AG10803 (cell line): ENCODE data around the gene PPP2R2C.
A peak's percentile ranks its signal among the peaks of the same experiment; 100 is the strongest.

Experiments used
- DNase-seq: peaks from one replicate; pipeline ENCODE4 v3.0.0; 2010; ENCODE audit warnings: low read depth
- H3K4me3 ChIP-seq: 2 replicates; pipeline ENCODE4 v1.5.1; 2011; ENCODE audit warnings: mild to moderate bottlenecking, low read length, control low read depth
- TF ChIP-seq, protein P1 (sequence below): conservative IDR thresholded peaks from 2 replicates; pipeline ENCODE4 v1.5.1; 2011; ENCODE audit warnings: mild to moderate bottlenecking, low read length, control low read depth, inconsistent platforms

The PPP2R2C gene

GRCh38 chr4:6474053-6474568, 1.7 kb upstream of the PPP2R2C start:
- no peak for DNase-seq
- H3K4me3 ChIP-seq, result no peak overlapping the region
- TF ChIP-seq, protein P1, sequence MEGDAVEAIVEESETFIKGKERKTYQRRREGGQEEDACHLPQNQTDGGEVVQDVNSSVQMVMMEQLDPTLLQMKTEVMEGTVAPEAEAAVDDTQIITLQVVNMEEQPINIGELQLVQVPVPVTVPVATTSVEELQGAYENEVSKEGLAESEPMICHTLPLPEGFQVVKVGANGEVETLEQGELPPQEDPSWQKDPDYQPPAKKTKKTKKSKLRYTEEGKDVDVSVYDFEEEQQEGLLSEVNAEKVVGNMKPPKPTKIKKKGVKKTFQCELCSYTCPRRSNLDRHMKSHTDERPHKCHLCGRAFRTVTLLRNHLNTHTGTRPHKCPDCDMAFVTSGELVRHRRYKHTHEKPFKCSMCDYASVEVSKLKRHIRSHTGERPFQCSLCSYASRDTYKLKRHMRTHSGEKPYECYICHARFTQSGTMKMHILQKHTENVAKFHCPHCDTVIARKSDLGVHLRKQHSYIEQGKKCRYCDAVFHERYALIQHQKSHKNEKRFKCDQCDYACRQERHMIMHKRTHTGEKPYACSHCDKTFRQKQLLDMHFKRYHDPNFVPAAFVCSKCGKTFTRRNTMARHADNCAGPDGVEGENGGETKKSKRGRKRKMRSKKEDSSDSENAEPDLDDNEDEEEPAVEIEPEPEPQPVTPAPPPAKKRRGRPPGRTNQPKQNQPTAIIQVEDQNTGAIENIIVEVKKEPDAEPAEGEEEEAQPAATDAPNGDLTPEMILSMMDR, result peak; percentile 8; the same call in 1 of the 2 replicates

- TF ChIP-seq, protein P1, result no peak
- DNase-seq, result no peak
- H3K4me3 ChIP-seq, result no peak overlapping the region
Measured at GRCh38 chr4:6473264-6474052, 1.0 kb upstream of the PPP2R2C start.

DNA sequence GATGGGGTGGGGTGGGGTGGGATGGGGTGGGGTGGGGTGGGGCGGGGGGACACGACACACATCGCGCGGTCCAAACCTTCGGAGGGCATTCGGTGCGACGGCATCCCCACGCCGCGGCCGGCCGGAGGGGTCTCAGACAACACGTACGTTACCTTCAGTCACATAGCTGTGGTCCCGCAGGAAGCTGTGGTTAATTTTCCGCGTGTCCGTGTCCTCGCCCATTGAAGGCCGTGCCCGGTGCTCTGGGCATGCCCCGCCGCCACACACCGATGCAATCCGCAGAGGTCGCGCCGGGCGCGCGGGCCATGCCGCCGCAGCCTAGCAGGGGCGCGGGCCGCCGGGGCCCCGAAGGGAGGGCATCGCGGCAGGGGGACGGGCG, 417 bp downstream of the PPP2R2C start:
- H3K4me3 ChIP-seq, result no peak overlapping the region
- TF ChIP-seq, protein P1, result no peak
- DNase-seq, result no peak

DNA sequence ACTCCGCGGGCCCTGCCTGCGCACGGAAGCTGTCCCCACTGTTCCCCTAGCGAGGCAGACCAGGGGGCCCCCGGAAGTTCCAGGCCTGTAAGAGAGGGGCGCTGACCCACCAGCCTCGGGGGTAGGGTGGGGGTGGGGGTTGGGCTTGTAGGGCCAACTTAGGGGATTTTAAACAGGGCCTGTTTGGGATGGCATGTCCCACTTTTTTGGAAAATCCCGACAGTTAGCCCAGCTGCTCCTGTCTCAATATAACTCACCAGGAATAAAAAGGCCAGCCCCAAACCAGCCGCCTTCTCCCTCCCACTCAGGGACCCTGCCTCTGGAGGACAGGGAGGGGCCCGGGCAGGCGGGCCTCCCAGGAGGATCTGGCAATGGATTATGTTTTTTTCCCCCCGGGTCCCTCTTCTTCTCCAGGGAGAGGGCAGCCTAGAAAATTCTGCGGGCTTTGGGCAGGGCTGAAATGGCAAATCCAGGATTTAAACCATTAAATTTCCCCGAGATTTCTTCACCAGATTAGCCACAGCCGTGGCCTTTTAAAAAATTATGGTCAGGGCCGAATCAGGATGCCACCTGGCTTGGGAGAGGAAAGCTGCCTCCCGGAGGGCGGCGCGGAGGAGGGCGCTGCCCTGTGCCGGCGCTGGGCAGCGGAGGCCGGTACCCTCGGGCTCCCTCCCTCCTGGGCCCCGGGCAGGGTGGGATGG, 957 bp downstream of the PPP2R2C start:
- no peak overlapping the region for H3K4me3 ChIP-seq
- TF ChIP-seq, protein P1, result no peak
- DNase-seq, result no peak

DNA sequence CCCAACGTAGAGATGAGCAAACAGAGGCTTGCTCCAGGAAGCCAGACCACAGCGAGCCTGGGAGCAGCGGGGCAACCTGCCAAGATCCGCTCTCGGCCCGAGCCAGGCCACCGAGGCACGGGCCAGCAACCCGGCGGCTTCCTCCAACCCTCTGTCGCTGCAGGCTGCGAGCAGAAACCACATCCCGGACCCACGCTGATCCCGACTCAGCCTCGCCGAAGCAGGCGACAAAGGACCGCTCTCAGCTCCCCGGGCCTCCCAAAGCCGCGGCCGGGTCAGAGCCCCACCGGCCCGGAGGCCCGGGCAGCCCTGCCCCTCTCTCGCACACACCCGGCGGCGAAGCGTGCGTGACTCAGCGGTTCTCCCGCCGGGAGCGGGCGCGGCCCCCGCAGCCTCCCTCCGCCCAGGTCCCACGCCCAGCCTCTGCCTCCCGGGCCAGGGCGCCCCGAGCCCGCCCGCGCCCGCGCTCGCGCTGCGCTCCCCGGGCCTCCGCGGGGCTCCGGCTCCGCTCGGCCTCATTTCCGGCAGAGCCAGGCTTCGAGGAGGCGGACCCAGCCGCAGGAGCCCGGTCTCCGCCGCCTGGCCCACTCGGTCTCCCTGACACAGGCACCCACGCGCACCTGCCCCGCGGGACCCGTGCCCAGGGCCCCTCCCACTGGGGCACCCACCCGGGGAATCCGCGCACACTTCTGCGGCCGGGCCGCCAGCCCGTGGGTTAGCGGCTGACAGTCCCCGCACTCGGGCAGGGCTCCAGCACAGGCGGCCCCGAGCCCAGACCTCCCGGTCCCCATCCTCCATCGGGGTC, 1.7 kb downstream of the PPP2R2C start:
- peak; percentile 37 for DNase-seq
- H3K4me3 ChIP-seq, result peak overlapping the region; percentile 49
- TF ChIP-seq, protein P1, result no peak

GRCh38 chr4:6469898-6470501, 2.4 kb downstream of the PPP2R2C start:
- TF ChIP-seq, protein P1, result no peak
- H3K4me3 ChIP-seq, result peak overlapping the region; percentile 49
- DNase-seq, result no peak
